WTC11 (cell line): Measurements from ENCODE around the gene NRXN3. TPM values are rescaled to one million over a fixed set of nuclear protein-coding genes. Genes with fewer than 3 reads are reported as not detected.

Experiments used
- ATAC-seq: fragments of 200-7000 bp; cut with Tn5 transposase; 2 replicates; pipeline ENCODE4 v1.10.0; 2021; ENCODE audit warnings: mild to moderate bottlenecking, moderate library complexity
- CTCF ChIA-PET: fragments of 300-600 bp; sonication (Branson Sonifier 250); formaldehyde crosslinking; loops from one replicate; lab custom pipeline; 2021; ENCODE audit warnings: antibody characterized with exemption; lab: Charles Lee
- POLR2A ChIA-PET: fragments of 350-600 bp; sonication (Branson Sonifier 250); formaldehyde crosslinking; loops from one replicate; lab custom pipeline; 2021; ENCODE audit warnings: antibody characterized with exemption; lab: Charles Lee
- DNase-seq: peaks from one replicate; pipeline ENCODE4 v3.0.0; 2021; ENCODE audit warnings: low spot score
- H3K27ac Mint-ChIP-seq: 2 replicates; pipeline ENCODE4 v1.8.0; 2021; ENCODE audit warnings: mixed read lengths
- H3K27me3 Mint-ChIP-seq: 2 replicates; pipeline ENCODE4 v1.8.0; 2021; ENCODE audit warnings: low read depth, mild to moderate bottlenecking, moderate library complexity, mixed read lengths
- H3K36me3 Mint-ChIP-seq: 2 replicates; pipeline ENCODE4 v1.8.0; 2021; ENCODE audit warnings: mixed read lengths
- H3K4me1 Mint-ChIP-seq: 2 replicates; pipeline ENCODE4 v1.8.0; 2022; ENCODE audit warnings: mixed read lengths
- H3K4me3 Mint-ChIP-seq: 2 replicates; pipeline ENCODE4 v1.8.0; 2021; ENCODE audit warnings: mild to moderate bottlenecking, moderate library complexity, mixed read lengths
- H3K9me3 Mint-ChIP-seq: 2 replicates; pipeline ENCODE4 v1.8.0; 2021; ENCODE audit warnings: mixed read lengths
- AFF4 ChIP-seq: sonication (generic); formaldehyde crosslinking; IDR thresholded peaks from 2 replicates; pipeline ENCODE4 v1.8.1; 2023; ENCODE audit warnings: mild to moderate bottlenecking, missing genetic modification reagents, borderline replicate concordance
- ARID4B ChIP-seq: sonication (generic); formaldehyde crosslinking; IDR thresholded peaks from 2 replicates; pipeline ENCODE4 v1.8.0; 2023; ENCODE audit warnings: missing genetic modification reagents, mild to moderate bottlenecking, borderline replicate concordance
- ATF1 ChIP-seq: sonication (generic); formaldehyde crosslinking; IDR thresholded peaks from 2 replicates; pipeline ENCODE4 v1.8.1; 2023; ENCODE audit warnings: mild to moderate bottlenecking, moderate library complexity, missing genetic modification reagents
- CREM ChIP-seq: sonication (generic); formaldehyde crosslinking; IDR thresholded peaks from 2 replicates; pipeline ENCODE4 v1.8.1; 2022; ENCODE audit warnings: mild to moderate bottlenecking, missing genetic modification reagents, moderate library complexity
- E2F1 ChIP-seq: sonication (generic); formaldehyde crosslinking; IDR thresholded peaks from 2 replicates; pipeline ENCODE4 v1.8.0; 2022; ENCODE audit warnings: mild to moderate bottlenecking, missing genetic modification reagents
- EMX1 ChIP-seq: fragments of 250-450 bp; sonication (Bioruptor Pico); IDR thresholded peaks from 2 replicates; pipeline ENCODE4 v1.8.0; 2021; ENCODE audit warnings: mild to moderate bottlenecking
- FOXP4 ChIP-seq: sonication (generic); formaldehyde crosslinking; IDR thresholded peaks from 2 replicates; pipeline ENCODE4 v1.8.0; 2022; ENCODE audit warnings: mild to moderate bottlenecking, missing genetic modification reagents
- IRF1 ChIP-seq: sonication (generic); formaldehyde crosslinking; IDR thresholded peaks from 2 replicates; pipeline ENCODE4 v1.8.0; 2023; ENCODE audit warnings: missing genetic modification reagents
- NR1H2 ChIP-seq: sonication (generic); formaldehyde crosslinking; IDR thresholded peaks from 2 replicates; pipeline ENCODE4 v1.9.0; 2021; ENCODE audit warnings: mild to moderate bottlenecking, moderate library complexity, missing genetic modification reagents
- NR2C2 ChIP-seq: sonication (generic); formaldehyde crosslinking; IDR thresholded peaks from 2 replicates; pipeline ENCODE4 v1.8.0; 2022; ENCODE audit warnings: mild to moderate bottlenecking, missing genetic modification reagents
- OVOL2 ChIP-seq: fragments of 250-450 bp; sonication (Bioruptor Pico); IDR thresholded peaks from 2 replicates; pipeline ENCODE4 v1.9.0; 2021; ENCODE audit warnings: mild to moderate bottlenecking, borderline replicate concordance
- ZNF138 ChIP-seq: sonication (generic); formaldehyde crosslinking; conservative IDR thresholded peaks from 2 replicates; pipeline ENCODE4 v1.8.1; 2022; ENCODE audit warnings: mild to moderate bottlenecking, moderate library complexity, missing genetic modification reagents
- ZNF219 ChIP-seq: sonication (generic); formaldehyde crosslinking; IDR thresholded peaks from 2 replicates; pipeline ENCODE4 v1.8.0; 2023; ENCODE audit warnings: missing genetic modification reagents, mild to moderate bottlenecking, borderline replicate concordance
- ZNF263 ChIP-seq: sonication (generic); formaldehyde crosslinking; IDR thresholded peaks from 2 replicates; pipeline ENCODE4 v1.8.1; 2022; ENCODE audit warnings: low read depth, mild to moderate bottlenecking, moderate library complexity, missing genetic modification reagents
- ZNF281 ChIP-seq: sonication (generic); formaldehyde crosslinking; IDR thresholded peaks from 2 replicates; pipeline ENCODE4 v1.8.0; 2023; ENCODE audit warnings: mild to moderate bottlenecking, missing genetic modification reagents
- ZNF317 ChIP-seq: sonication (generic); formaldehyde crosslinking; IDR thresholded peaks from 2 replicates; pipeline ENCODE4 v1.8.1; 2023; ENCODE audit warnings: low read depth, mild to moderate bottlenecking, moderate library complexity, missing genetic modification reagents, borderline replicate concordance
- ZNF671 ChIP-seq: fragments of 250-450 bp; sonication (Bioruptor Pico); IDR thresholded peaks from 2 replicates; pipeline ENCODE4 v1.8.0; 2021; ENCODE audit warnings: mild to moderate bottlenecking
- total RNA-seq: library from RNA; stranded (reverse); gene quantifications from 3 replicates; pipeline ENCODE4 v1.2.3, GENCODE V29; 2021

Gene NRXN3
- total RNA-seq, 1 experiment from 2014 or later = 3.0 TPM

- Mint-ChIP-seq H3K27ac (no peak overlapping the region), H3K36me3 (peaks cover 6% of the 10 kb centered on the region), H3K4me3 (no peak overlapping the region), H3K9me3 (peaks cover 19% of the 10 kb centered on the region), H3K27me3 (peaks cover 2% of the 10 kb centered on the region; the same call in 1 of the 2 replicates)
- CTCF ChIA-PET = no interaction called here
- DNase-seq = no peak
- TF ChIP-seq ZNF263 (CRISPR knock-in tag) (no peak), ZNF281 (no peak), FOXP4 (CRISPR knock-in tag) (no peak), EMX1 (no peak), NR2C2 (CRISPR knock-in tag) (no peak), IRF1 (CRISPR knock-in tag) (no peak), NR1H2 (no peak), ZNF219 (no peak), OVOL2 (CRISPR knock-in tag) (no peak), AFF4 (no peak), E2F1 (CRISPR knock-in tag) (no peak), ATF1 (CRISPR knock-in tag) (no peak), ZNF138 (no peak), ZNF671 (CRISPR knock-in tag) (no peak), ZNF317 (CRISPR knock-in tag) (no peak), ARID4B (CRISPR knock-in tag) (no peak), CREM (CRISPR knock-in tag) (no peak)
- TF ChIP-seq, all 79 proteins: peak for 0
- POLR2A ChIA-PET = no interaction called here
- no peak for ATAC-seq
- H3K4me1 Mint-ChIP-seq = peaks cover 7% of the 10 kb centered on the region
Measured at GRCh38 chr14:79826362-79826761, 1656.2 kb downstream of the NRXN3 start.
